ENCODE data around the gene ZMYND8.

- TF ChIP-seq CTCF (IDR thresholded peaks at IDR 0.05): no peak
- TF ChIP-seq EP300 (IDR thresholded peaks at IDR 0.05): no peak
- TF ChIP-seq POLR2A (IDR thresholded peaks at IDR 0.05): no peak
- TF ChIP-seq POLR2AphosphoS5 (IDR thresholded peaks at IDR 0.05): no peak
Measured at GRCh38 chr20:47249913-47250312, 106.6 kb downstream of the ZMYND8 start.
